ENCODE results near the gene DDR2. TPM values are rescaled to one million over a fixed set of nuclear protein-coding genes. Genes with fewer than 3 reads are reported as not detected.

DDR2 gene
- total RNA-seq, 1 donor from 2014 or later: 54.4 TPM

- no peak overlapping the region for H3K27ac Mint-ChIP-seq
- peaks cover 12% of the 10 kb centered on the region for H3K4me1 Mint-ChIP-seq (ENCODE audit: unreplicated experiment)
These were observed 7.5 kb downstream of the DDR2 start for GRCh38 chr1:162639718-162640117.

GRCh38 chr1:162641114-162641513, 8.8 kb downstream of the DDR2 start:
- H3K27ac Mint-ChIP-seq: no peak overlapping the region
- no peaks in the 10 kb centered on the region for H3K36me3 Mint-ChIP-seq
- DNase-seq (ENCODE audit: extremely low spot score, unreplicated experiment): no peak
- no peak overlapping the region for H3K4me3 Mint-ChIP-seq
- H3K4me1 Mint-ChIP-seq (ENCODE audit: unreplicated experiment): peaks cover 5% of the 10 kb centered on the region
- H3K9me3 Mint-ChIP-seq: no peaks in the 10 kb centered on the region
- no peak for TF ChIP-seq CTCF (conservative IDR thresholded peaks at IDR 0.05)
- H3K27me3 Mint-ChIP-seq: no peaks in the 10 kb centered on the region

More at GRCh38 chr1:162639718-162640117, 7.5 kb downstream of the DDR2 start:
- Mint-ChIP-seq H3K9me3 (no peaks in the 10 kb centered on the region), H3K36me3 (no peaks in the 10 kb centered on the region), H3K27me3 (no peaks in the 10 kb centered on the region), H3K4me3 (no peak overlapping the region)
- TF ChIP-seq CTCF (conservative IDR thresholded peaks at IDR 0.05): no peak
- no peak for DNase-seq (ENCODE audit: extremely low spot score, unreplicated experiment)

GRCh38 chr1:162644986-162645314, 12.7 kb downstream of the DDR2 start:
- Mint-ChIP-seq H3K4me1 (ENCODE audit: unreplicated experiment) (peaks cover 24% of the 10 kb centered on the region), H3K36me3 (no peaks in the 10 kb centered on the region), H3K9me3 (no peaks in the 10 kb centered on the region), H3K4me3 (no peak overlapping the region), H3K27me3 (no peaks in the 10 kb centered on the region), H3K27ac (no peak overlapping the region)
- no peak for DNase-seq (ENCODE audit: extremely low spot score, unreplicated experiment)
- no peak for TF ChIP-seq CTCF (conservative IDR thresholded peaks at IDR 0.05)

- Mint-ChIP-seq H3K4me3 (no peak overlapping the region), H3K9me3 (no peaks in the 10 kb centered on the region), H3K27ac (no peak overlapping the region), H3K4me1 (ENCODE audit: unreplicated experiment) (peaks cover 26% of the 10 kb centered on the region), H3K36me3 (no peaks in the 10 kb centered on the region), H3K27me3 (no peaks in the 10 kb centered on the region)
- TF ChIP-seq CTCF (conservative IDR thresholded peaks at IDR 0.05): no peak
- no peak for DNase-seq (ENCODE audit: extremely low spot score, unreplicated experiment)
These were observed 13.4 kb downstream of the DDR2 start for GRCh38 chr1:162645666-162646065.

GRCh38 chr1:162649583-162649982, 17.3 kb downstream of the DDR2 start:
- no peak for DNase-seq (ENCODE audit: extremely low spot score, unreplicated experiment)
- Mint-ChIP-seq H3K9me3 (peaks cover 5% of the 10 kb centered on the region), H3K27ac (no peak overlapping the region), H3K36me3 (peaks cover 6% of the 10 kb centered on the region), H3K4me3 (peak overlapping the region; percentile 15), H3K27me3 (no peaks in the 10 kb centered on the region), H3K4me1 (ENCODE audit: unreplicated experiment) (peaks cover 37% of the 10 kb centered on the region)
- TF ChIP-seq CTCF (conservative IDR thresholded peaks at IDR 0.05): no peak
